Suprapubic skin (tissue), 3 donors: ENCODE data around the gene F8.

Experiments
- EP300 ChIP-seq: sonication (generic); formaldehyde crosslinking; IDR thresholded peaks from one replicate; pipeline ENCODE4 v1.6.1; 2017; ENCODE audit warnings: antibody characterized with exemption
- POLR2A ChIP-seq, 2 donors: fragments of 450-650 bp; IDR thresholded peaks; one replicate each; pipeline ENCODE4 v1.6.1; 2017; ENCODE audit warnings: antibody characterized with exemption in 2 of 2, mild to moderate bottlenecking in 2 of 2, moderate library complexity in 2 of 2
- TF ChIP-seq, protein P1 (sequence below), 2 donors: fragments of 200-600 bp in 1 of 2; fragments of 450-650 bp in 1 of 2; sonication (generic) in 1 of 2; IDR thresholded peaks; one replicate each; pipeline ENCODE4 v1.5.1; 2016 to 2019; ENCODE audit warnings: antibody characterized with exemption in 2 of 2, mild to moderate bottlenecking in 1 of 2, moderate library complexity in 1 of 2

DNA sequence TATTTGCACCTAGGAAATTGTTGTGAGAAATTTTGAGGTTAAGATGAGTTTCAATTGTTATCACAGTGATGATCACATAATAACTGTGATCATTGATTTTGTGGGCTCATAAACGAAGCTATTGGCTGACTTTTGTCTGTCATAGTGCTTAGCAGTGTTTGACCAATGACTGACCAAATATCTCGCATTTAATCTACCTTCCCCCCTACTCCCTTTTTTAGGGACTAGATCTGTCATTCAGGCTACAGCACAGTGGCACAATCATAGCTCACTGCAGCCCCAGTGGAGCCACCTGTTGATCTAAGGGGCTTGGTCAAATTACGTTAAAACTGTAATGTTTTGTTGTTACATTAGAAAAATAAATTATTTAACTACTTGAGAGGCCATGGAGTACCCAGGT, 5.6 kb upstream of the F8 start:
- TF ChIP-seq, protein P1, sequence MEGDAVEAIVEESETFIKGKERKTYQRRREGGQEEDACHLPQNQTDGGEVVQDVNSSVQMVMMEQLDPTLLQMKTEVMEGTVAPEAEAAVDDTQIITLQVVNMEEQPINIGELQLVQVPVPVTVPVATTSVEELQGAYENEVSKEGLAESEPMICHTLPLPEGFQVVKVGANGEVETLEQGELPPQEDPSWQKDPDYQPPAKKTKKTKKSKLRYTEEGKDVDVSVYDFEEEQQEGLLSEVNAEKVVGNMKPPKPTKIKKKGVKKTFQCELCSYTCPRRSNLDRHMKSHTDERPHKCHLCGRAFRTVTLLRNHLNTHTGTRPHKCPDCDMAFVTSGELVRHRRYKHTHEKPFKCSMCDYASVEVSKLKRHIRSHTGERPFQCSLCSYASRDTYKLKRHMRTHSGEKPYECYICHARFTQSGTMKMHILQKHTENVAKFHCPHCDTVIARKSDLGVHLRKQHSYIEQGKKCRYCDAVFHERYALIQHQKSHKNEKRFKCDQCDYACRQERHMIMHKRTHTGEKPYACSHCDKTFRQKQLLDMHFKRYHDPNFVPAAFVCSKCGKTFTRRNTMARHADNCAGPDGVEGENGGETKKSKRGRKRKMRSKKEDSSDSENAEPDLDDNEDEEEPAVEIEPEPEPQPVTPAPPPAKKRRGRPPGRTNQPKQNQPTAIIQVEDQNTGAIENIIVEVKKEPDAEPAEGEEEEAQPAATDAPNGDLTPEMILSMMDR (IDR thresholded peaks at IDR 0.05) = no peak
- TF ChIP-seq POLR2A (IDR thresholded peaks at IDR 0.05) (no peak), EP300 (no peak)
